NCI-H2196 (cell line): ENCODE results near the gene GRIA3.
"Not testable (repeated sequence)": the region's sequence is repeated elsewhere in the genome, so short reads cannot be mapped to it uniquely, and the experiment has no call there.

ENCODE experiments used
- DNase-seq: peaks from one replicate; lab custom pipeline; 2025; ENCODE audit not compliant: unreplicated experiment; lab: John Stamatoyannopoulos, UW

Gene GRIA3

GRCh38 chrX:123339221-123339905, 155.3 kb downstream of the GRIA3 start:
- no peak for DNase-seq

- no peak for DNase-seq
These were observed 156.6 kb downstream of the GRIA3 start for GRCh38 chrX:123340696-123341095.

- DNase-seq = no peak
These were observed 164.4 kb downstream of the GRIA3 start for GRCh38 chrX:123348468-123348867.

- DNase-seq = no peak
These were observed 166.1 kb downstream of the GRIA3 start for GRCh38 chrX:123350226-123350625.

GRCh38 chrX:123357941-123358340, 173.9 kb downstream of the GRIA3 start:
- no peak for DNase-seq

- no peak for DNase-seq
These were observed 174.4 kb downstream of the GRIA3 start for GRCh38 chrX:123358457-123358856.

GRCh38 chrX:123361371-123361770, 177.3 kb downstream of the GRIA3 start:
- DNase-seq = no peak

- DNase-seq = not testable (repeated sequence)
These were observed 202.1 kb downstream of the GRIA3 start for GRCh38 chrX:123386196-123386595.

GRCh38 chrX:123392921-123393320, 208.8 kb downstream of the GRIA3 start:
- no peak for DNase-seq

GRCh38 chrX:123399709-123400108, 215.6 kb downstream of the GRIA3 start:
- no peak for DNase-seq

- no peak for DNase-seq
These were observed 221.2 kb downstream of the GRIA3 start for GRCh38 chrX:123405231-123405630.

GRCh38 chrX:123408821-123409737, 225.0 kb downstream of the GRIA3 start:
- DNase-seq = no peak

GRCh38 chrX:123422875-123423274, 238.8 kb downstream of the GRIA3 start:
- DNase-seq = no peak

GRCh38 chrX:123424546-123424945, 240.5 kb downstream of the GRIA3 start:
- DNase-seq = no peak

- DNase-seq = no peak
These were observed 241.4 kb downstream of the GRIA3 start for GRCh38 chrX:123425471-123425870.

GRCh38 chrX:123425904-123426303, 241.8 kb downstream of the GRIA3 start:
- no peak for DNase-seq

- no peak for DNase-seq
These were observed 248.5 kb downstream of the GRIA3 start for GRCh38 chrX:123432361-123433150.

GRCh38 chrX:123436512-123437136, 252.5 kb downstream of the GRIA3 start:
- DNase-seq = no peak

GRCh38 chrX:123439926-123440325, 255.8 kb downstream of the GRIA3 start:
- DNase-seq = not testable (repeated sequence)

GRCh38 chrX:123442764-123443163, 258.7 kb downstream of the GRIA3 start:
- no peak for DNase-seq

GRCh38 chrX:123447506-123447905, 263.4 kb downstream of the GRIA3 start:
- DNase-seq = no peak
